NB4 (cell line): ENCODE measurements around the gene CDCA7.

Experiments used
- MYC ChIP-seq: IDR thresholded peaks from 2 replicates; pipeline ENCODE4 v1.6.1; 2011; ENCODE audit warnings: low read depth, low read length
- POLR2A ChIP-seq: IDR thresholded peaks from 2 replicates; pipeline ENCODE4 v1.6.1; 2011; ENCODE audit warnings: mild to moderate bottlenecking; ENCODE audit not compliant: insufficient read length; ENCODE audit errors: extremely low read depth
- TF ChIP-seq, protein P1 (sequence below): IDR thresholded peaks from one replicate; pipeline ENCODE4 v1.5.1; 2012; ENCODE audit warnings: low read depth, low read length
- TF ChIP-seq, protein P2 (sequence below): IDR thresholded peaks from 2 replicates; pipeline ENCODE4 v1.6.1; 2011; ENCODE audit warnings: low read depth, low read length

DNA sequence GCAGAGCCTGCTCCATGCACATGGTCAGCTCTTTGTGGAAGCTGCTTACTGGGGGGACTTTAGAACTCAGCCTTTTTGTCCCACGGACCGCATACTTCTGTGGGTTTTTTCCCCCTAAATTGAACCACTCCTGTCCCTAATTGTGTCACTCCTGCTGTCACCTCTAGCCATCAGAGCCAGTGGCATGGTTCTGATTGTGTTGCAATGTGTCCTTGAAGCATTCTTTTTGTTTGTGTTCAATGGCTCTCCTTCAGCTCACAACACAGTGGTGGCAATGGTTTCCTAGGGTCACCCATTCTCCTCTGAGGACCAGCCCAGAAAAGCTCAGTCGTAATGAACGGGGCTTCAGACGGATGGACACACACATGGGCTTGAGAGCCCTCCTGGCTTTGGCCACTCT, 35.4 kb downstream of the CDCA7 start:
- TF ChIP-seq, protein P1, sequence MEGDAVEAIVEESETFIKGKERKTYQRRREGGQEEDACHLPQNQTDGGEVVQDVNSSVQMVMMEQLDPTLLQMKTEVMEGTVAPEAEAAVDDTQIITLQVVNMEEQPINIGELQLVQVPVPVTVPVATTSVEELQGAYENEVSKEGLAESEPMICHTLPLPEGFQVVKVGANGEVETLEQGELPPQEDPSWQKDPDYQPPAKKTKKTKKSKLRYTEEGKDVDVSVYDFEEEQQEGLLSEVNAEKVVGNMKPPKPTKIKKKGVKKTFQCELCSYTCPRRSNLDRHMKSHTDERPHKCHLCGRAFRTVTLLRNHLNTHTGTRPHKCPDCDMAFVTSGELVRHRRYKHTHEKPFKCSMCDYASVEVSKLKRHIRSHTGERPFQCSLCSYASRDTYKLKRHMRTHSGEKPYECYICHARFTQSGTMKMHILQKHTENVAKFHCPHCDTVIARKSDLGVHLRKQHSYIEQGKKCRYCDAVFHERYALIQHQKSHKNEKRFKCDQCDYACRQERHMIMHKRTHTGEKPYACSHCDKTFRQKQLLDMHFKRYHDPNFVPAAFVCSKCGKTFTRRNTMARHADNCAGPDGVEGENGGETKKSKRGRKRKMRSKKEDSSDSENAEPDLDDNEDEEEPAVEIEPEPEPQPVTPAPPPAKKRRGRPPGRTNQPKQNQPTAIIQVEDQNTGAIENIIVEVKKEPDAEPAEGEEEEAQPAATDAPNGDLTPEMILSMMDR = no peak
- no peak for TF ChIP-seq POLR2A
- TF ChIP-seq, protein P2, sequence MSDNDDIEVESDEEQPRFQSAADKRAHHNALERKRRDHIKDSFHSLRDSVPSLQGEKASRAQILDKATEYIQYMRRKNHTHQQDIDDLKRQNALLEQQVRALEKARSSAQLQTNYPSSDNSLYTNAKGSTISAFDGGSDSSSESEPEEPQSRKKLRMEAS = no peak
- no peak for TF ChIP-seq MYC
